ENCODE results near the gene HSD17B4.

The HSD17B4 gene, protein sequence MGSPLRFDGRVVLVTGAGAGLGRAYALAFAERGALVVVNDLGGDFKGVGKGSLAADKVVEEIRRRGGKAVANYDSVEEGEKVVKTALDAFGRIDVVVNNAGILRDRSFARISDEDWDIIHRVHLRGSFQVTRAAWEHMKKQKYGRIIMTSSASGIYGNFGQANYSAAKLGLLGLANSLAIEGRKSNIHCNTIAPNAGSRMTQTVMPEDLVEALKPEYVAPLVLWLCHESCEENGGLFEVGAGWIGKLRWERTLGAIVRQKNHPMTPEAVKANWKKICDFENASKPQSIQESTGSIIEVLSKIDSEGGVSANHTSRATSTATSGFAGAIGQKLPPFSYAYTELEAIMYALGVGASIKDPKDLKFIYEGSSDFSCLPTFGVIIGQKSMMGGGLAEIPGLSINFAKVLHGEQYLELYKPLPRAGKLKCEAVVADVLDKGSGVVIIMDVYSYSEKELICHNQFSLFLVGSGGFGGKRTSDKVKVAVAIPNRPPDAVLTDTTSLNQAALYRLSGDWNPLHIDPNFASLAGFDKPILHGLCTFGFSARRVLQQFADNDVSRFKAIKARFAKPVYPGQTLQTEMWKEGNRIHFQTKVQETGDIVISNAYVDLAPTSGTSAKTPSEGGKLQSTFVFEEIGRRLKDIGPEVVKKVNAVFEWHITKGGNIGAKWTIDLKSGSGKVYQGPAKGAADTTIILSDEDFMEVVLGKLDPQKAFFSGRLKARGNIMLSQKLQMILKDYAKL

GRCh38 chr5:119452373-119453039, at the start of gene HSD17B4:
HSD17B4 (plus strand) TSS chr5:119452497; CDS start chr5:119452576, 79 bp downstream.
- H3K9me3 ChIP-seq (ENCODE audit: control insufficient read depth in 2 of 2, low read length in 2 of 2), result no peaks in the 10 kb centered on the region
- no peaks in the 10 kb centered on the region for H3K27me3 ChIP-seq (ENCODE audit: control insufficient read depth in 2 of 2, insufficient read depth in 2 of 2, low read length in 2 of 2)
- H3K36me3 ChIP-seq (ENCODE audit: control insufficient read depth in 2 of 2, insufficient read depth in 2 of 2, low read length in 2 of 2), result peaks cover 4 to 6% of the 10 kb centered on the region in 2 donors
- H3K27ac ChIP-seq (ENCODE audit: low read depth in 2 of 2, low read length in 2 of 2), result peak within 1 kb of the TSS; percentile 93 to 98
- peaks cover 7% of the 10 kb centered on the region in 2 donors for H3K4me1 ChIP-seq (ENCODE audit: control insufficient read depth in 2 of 2, insufficient read depth in 2 of 2, low read length in 2 of 2)
- peak within 1 kb of the TSS; percentile 86 to 96 for H3K9ac ChIP-seq (ENCODE audit: low read depth in 1 of 2, low read length in 2 of 2)
- peak within 1 kb of the TSS; percentile 88 to 93 for H3K4me3 ChIP-seq (ENCODE audit: low read length in 2 of 2)

- H3K9ac ChIP-seq (ENCODE audit: low read depth in 1 of 2, low read length in 2 of 2), result no peak overlapping the region
- H3K4me3 ChIP-seq (ENCODE audit: low read length in 2 of 2), result no peak overlapping the region
- H3K9me3 ChIP-seq (ENCODE audit: control insufficient read depth in 2 of 2, low read length in 2 of 2), result no peaks in the 10 kb centered on the region
- peaks cover 0 to 10% of the 10 kb centered on the region in 2 donors for H3K4me1 ChIP-seq (ENCODE audit: control insufficient read depth in 2 of 2, insufficient read depth in 2 of 2, low read length in 2 of 2)
- H3K27me3 ChIP-seq (ENCODE audit: control insufficient read depth in 2 of 2, insufficient read depth in 2 of 2, low read length in 2 of 2), result no peaks in the 10 kb centered on the region
- no peak overlapping the region for H3K27ac ChIP-seq (ENCODE audit: low read depth in 2 of 2, low read length in 2 of 2)
- H3K36me3 ChIP-seq (ENCODE audit: control insufficient read depth in 2 of 2, insufficient read depth in 2 of 2, low read length in 2 of 2), result no peaks in the 10 kb centered on the region
These were observed 49.7 kb upstream of the HSD17B4 start for GRCh38 chr5:119402555-119402954.

DNA sequence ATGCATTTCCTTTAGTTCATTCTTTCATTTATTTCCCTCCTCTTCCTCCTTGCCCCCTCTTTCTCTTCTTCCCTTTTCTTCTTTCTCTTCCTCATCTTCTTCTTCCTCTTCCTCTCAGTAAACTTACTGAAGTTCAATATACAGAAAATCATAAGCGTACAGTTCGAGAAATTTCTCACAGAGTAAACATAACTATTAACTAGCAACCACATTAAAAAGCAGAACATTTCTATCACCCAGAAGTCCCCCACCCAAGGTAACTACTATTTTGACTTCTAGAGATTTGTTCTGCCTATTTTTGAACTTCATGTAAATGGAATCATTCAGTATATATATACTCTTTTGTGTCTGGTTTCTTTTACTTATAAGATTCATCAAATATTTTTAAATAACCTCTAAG, 48.3 kb upstream of the HSD17B4 start:
- no peak overlapping the region for H3K27ac ChIP-seq (ENCODE audit: low read depth in 2 of 2, low read length in 2 of 2)
- no peak overlapping the region for H3K4me3 ChIP-seq (ENCODE audit: low read length in 2 of 2)
- H3K27me3 ChIP-seq (ENCODE audit: control insufficient read depth in 2 of 2, insufficient read depth in 2 of 2, low read length in 2 of 2), result no peaks in the 10 kb centered on the region
- H3K9ac ChIP-seq (ENCODE audit: low read depth in 1 of 2, low read length in 2 of 2), result no peak overlapping the region
- peaks cover 0 to 8% of the 10 kb centered on the region in 2 donors for H3K4me1 ChIP-seq (ENCODE audit: control insufficient read depth in 2 of 2, insufficient read depth in 2 of 2, low read length in 2 of 2)
- H3K9me3 ChIP-seq (ENCODE audit: control insufficient read depth in 2 of 2, low read length in 2 of 2), result no peaks in the 10 kb centered on the region
- no peaks in the 10 kb centered on the region for H3K36me3 ChIP-seq (ENCODE audit: control insufficient read depth in 2 of 2, insufficient read depth in 2 of 2, low read length in 2 of 2)

GRCh38 chr5:119405419-119405818, 46.9 kb upstream of the HSD17B4 start:
- Histone ChIP-seq H3K9ac (ENCODE audit: low read depth in 1 of 2, low read length in 2 of 2) (no peak overlapping the region), H3K27ac (ENCODE audit: low read depth in 2 of 2, low read length in 2 of 2) (no peak overlapping the region), H3K4me3 (ENCODE audit: low read length in 2 of 2) (no peak overlapping the region), H3K36me3 (ENCODE audit: control insufficient read depth in 2 of 2, insufficient read depth in 2 of 2, low read length in 2 of 2) (no peaks in the 10 kb centered on the region), H3K27me3 (ENCODE audit: control insufficient read depth in 2 of 2, insufficient read depth in 2 of 2, low read length in 2 of 2) (no peaks in the 10 kb centered on the region), H3K4me1 (ENCODE audit: control insufficient read depth in 2 of 2, insufficient read depth in 2 of 2, low read length in 2 of 2) (peaks cover 0 to under 1% of the 10 kb centered on the region in 2 donors), H3K9me3 (ENCODE audit: control insufficient read depth in 2 of 2, low read length in 2 of 2) (no peaks in the 10 kb centered on the region)

DNA sequence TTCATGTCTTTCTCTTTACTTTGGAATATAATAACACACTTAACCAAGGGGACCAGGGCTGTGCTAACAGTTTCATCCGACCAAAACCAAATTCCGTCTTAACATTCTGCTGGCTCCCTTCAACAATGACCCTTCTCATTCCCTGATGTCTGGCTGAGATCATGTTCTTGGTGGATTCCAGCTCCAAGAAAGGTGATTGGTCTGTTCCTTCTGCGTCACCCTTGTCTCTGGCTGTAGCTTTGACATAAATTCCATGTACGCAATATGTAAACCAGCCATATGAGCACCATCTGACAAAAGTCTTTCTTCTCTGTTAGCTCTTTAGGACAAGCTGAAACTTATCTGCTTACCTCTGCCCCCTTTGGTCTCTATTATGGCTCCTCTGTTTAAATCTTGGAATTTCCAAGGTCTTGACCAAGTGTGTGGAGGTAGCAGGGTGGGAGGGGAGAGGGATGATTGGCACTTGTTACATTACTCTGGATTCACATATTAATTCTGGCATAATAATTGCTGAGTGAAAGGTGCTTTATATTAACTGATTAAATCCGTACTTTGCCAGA, 45.7 kb upstream of the HSD17B4 start:
- H3K27ac ChIP-seq (ENCODE audit: low read depth in 2 of 2, low read length in 2 of 2), result no peak overlapping the region
- H3K4me1 ChIP-seq (ENCODE audit: control insufficient read depth in 2 of 2, insufficient read depth in 2 of 2, low read length in 2 of 2), result no peaks in the 10 kb centered on the region
- no peaks in the 10 kb centered on the region for H3K36me3 ChIP-seq (ENCODE audit: control insufficient read depth in 2 of 2, insufficient read depth in 2 of 2, low read length in 2 of 2)
- no peak overlapping the region for H3K4me3 ChIP-seq (ENCODE audit: low read length in 2 of 2)
- no peak overlapping the region for H3K9ac ChIP-seq (ENCODE audit: low read depth in 1 of 2, low read length in 2 of 2)
- H3K27me3 ChIP-seq (ENCODE audit: control insufficient read depth in 2 of 2, insufficient read depth in 2 of 2, low read length in 2 of 2), result no peaks in the 10 kb centered on the region
- no peaks in the 10 kb centered on the region for H3K9me3 ChIP-seq (ENCODE audit: control insufficient read depth in 2 of 2, low read length in 2 of 2)

- H3K36me3 ChIP-seq (ENCODE audit: control insufficient read depth in 2 of 2, insufficient read depth in 2 of 2, low read length in 2 of 2), result no peaks in the 10 kb centered on the region
- no peaks in the 10 kb centered on the region for H3K4me1 ChIP-seq (ENCODE audit: control insufficient read depth in 2 of 2, insufficient read depth in 2 of 2, low read length in 2 of 2)
- H3K9ac ChIP-seq (ENCODE audit: low read depth in 1 of 2, low read length in 2 of 2), result no peak overlapping the region
- H3K27me3 ChIP-seq (ENCODE audit: control insufficient read depth in 2 of 2, insufficient read depth in 2 of 2, low read length in 2 of 2), result no peaks in the 10 kb centered on the region
- H3K27ac ChIP-seq (ENCODE audit: low read depth in 2 of 2, low read length in 2 of 2), result no peak overlapping the region
- no peak overlapping the region for H3K4me3 ChIP-seq (ENCODE audit: low read length in 2 of 2)
- no peaks in the 10 kb centered on the region for H3K9me3 ChIP-seq (ENCODE audit: control insufficient read depth in 2 of 2, low read length in 2 of 2)
These were observed 43.0 kb upstream of the HSD17B4 start for GRCh38 chr5:119409235-119409815.

DNA sequence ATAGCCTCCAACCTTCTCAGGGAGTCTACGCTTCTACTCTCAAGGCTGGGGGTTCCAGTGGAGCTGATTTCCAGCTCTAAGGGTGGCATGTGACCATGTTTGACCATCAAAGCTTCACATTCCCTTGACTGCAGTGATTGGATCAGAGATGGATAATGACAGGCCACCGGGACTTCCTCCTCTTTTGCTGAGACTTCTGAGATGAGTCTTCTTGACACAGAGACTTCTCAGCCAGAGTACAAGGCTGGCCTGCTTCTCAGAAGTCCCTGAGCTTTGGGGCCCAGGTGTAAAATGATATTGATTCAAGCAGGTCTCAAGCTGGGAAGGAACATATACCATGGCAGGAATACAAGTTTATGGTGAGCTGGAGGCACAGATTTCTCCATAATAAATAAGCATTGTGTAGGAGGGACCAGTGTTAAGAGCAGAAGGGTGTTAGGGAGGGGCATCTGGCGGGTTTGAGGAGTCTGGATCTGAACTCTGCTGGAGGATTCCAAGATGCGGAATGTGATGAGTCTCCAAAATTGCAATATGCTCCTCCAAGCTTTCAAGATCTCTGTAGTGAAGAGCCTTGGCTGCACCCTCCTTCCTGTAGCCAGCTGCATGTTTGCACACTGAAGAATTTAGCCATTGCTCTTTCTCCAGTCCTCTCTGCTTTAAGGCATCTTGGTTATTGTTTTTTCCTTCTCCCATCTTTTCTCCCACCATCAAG, 41.7 kb upstream of the HSD17B4 start:
- no peak overlapping the region for H3K4me3 ChIP-seq (ENCODE audit: low read length in 2 of 2)
- no peaks in the 10 kb centered on the region for H3K36me3 ChIP-seq (ENCODE audit: control insufficient read depth in 2 of 2, insufficient read depth in 2 of 2, low read length in 2 of 2)
- no peaks in the 10 kb centered on the region for H3K9me3 ChIP-seq (ENCODE audit: control insufficient read depth in 2 of 2, low read length in 2 of 2)
- no peaks in the 10 kb centered on the region for H3K27me3 ChIP-seq (ENCODE audit: control insufficient read depth in 2 of 2, insufficient read depth in 2 of 2, low read length in 2 of 2)
- H3K4me1 ChIP-seq (ENCODE audit: control insufficient read depth in 2 of 2, insufficient read depth in 2 of 2, low read length in 2 of 2), result no peaks in the 10 kb centered on the region
- H3K27ac ChIP-seq (ENCODE audit: low read depth in 2 of 2, low read length in 2 of 2), result no peak overlapping the region
- H3K9ac ChIP-seq (ENCODE audit: low read depth in 1 of 2, low read length in 2 of 2), result no peak overlapping the region

DNA sequence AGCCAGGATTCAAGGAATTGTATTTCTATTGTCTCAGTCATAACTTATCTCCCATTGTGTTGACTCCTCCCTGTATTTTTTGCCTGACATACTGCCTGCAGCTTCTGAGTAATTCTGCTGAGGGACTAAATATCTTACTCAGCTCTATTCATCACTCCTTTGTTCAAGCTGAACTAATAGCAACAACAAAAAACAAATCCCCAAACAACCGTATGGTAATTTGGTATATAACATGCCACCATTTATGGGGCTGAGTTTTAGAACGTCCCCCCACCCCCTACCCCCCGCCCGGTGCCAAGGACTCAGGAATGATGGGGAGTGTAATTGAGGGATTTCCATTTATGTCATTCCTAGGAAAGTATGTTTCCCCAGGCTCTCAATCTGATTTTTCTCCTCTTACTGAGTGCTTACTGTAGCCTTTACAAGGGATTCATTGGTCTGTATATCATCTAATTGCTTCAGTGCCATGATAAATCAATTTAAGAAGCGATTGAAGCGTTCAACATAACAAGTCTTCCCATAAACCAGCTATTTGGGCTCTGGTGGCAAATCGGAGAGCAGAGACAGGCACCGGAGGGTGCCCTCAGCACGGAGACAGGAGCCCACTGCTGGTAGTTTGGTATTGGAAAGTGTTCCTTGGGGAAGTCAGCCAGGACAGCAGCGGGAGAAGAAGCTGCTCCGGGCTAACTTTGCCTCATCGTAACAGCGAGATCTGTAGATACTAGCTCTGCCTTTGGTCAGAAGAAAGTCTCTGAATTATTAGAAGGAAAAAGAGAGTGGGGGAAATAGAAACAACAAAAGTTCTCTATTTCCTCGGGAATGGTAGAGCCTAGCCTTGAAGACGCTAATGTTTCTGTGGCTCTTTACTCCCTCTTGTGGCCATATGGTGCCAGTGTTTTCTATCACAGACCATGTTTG, 40.7 kb upstream of the HSD17B4 start:
- Histone ChIP-seq H3K4me3 (ENCODE audit: low read length in 2 of 2) (peak overlapping the region; percentile 51 to 81), H3K27ac (ENCODE audit: low read depth in 2 of 2, low read length in 2 of 2) (peak overlapping the region in 1 of 2 donors; percentile 1), H3K4me1 (ENCODE audit: control insufficient read depth in 2 of 2, insufficient read depth in 2 of 2, low read length in 2 of 2) (no peaks in the 10 kb centered on the region)

More for the DNA sequence above, 40.7 kb upstream of the HSD17B4 start:
- Histone ChIP-seq H3K9me3 (ENCODE audit: control insufficient read depth in 2 of 2, low read length in 2 of 2) (no peaks in the 10 kb centered on the region), H3K36me3 (ENCODE audit: control insufficient read depth in 2 of 2, insufficient read depth in 2 of 2, low read length in 2 of 2) (no peaks in the 10 kb centered on the region), H3K27me3 (ENCODE audit: control insufficient read depth in 2 of 2, insufficient read depth in 2 of 2, low read length in 2 of 2) (no peaks in the 10 kb centered on the region), H3K9ac (ENCODE audit: low read depth in 1 of 2, low read length in 2 of 2) (peak overlapping the region; percentile 35 to 47)
